GM12892 (cell line): ENCODE data around the gene FGGY.

Experiments used
- POLR2A ChIP-seq: IDR thresholded peaks from 2 replicates; pipeline ENCODE4 v1.6.1; 2011; ENCODE audit warnings: low read depth, low read length, control low read depth
- POLR2AphosphoS5 ChIP-seq: IDR thresholded peaks from 2 replicates; pipeline ENCODE4 v1.6.1; 2011; ENCODE audit warnings: low read depth, low read length, control low read depth

GRCh38 chr1:59499943-59500569, 203.2 kb downstream of the FGGY start:
- TF ChIP-seq POLR2AphosphoS5 (no peak), POLR2A (no peak)
